WTC11 (cell line): ENCODE measurements around the gene GIPC2. TPM values are rescaled to one million over a fixed set of nuclear protein-coding genes. Genes with fewer than 3 reads are reported as not detected.
A peak's percentile ranks its signal among the peaks of the same experiment; 100 is the strongest.

Source experiments
- ATAC-seq: fragments of 200-7000 bp; cut with Tn5 transposase; 2 replicates; pipeline ENCODE4 v1.10.0; 2021; ENCODE audit warnings: mild to moderate bottlenecking, moderate library complexity
- CTCF ChIA-PET: fragments of 300-600 bp; sonication (Branson Sonifier 250); formaldehyde crosslinking; loops from one replicate; lab custom pipeline; 2021; ENCODE audit warnings: antibody characterized with exemption; lab: Charles Lee
- POLR2A ChIA-PET: fragments of 350-600 bp; sonication (Branson Sonifier 250); formaldehyde crosslinking; loops from one replicate; lab custom pipeline; 2021; ENCODE audit warnings: antibody characterized with exemption; lab: Charles Lee
- DNase-seq: peaks from one replicate; pipeline ENCODE4 v3.0.0; 2021; ENCODE audit warnings: low spot score
- H3K27ac Mint-ChIP-seq: 2 replicates; pipeline ENCODE4 v1.8.0; 2021; ENCODE audit warnings: mixed read lengths
- H3K27me3 Mint-ChIP-seq: 2 replicates; pipeline ENCODE4 v1.8.0; 2021; ENCODE audit warnings: low read depth, mild to moderate bottlenecking, moderate library complexity, mixed read lengths
- H3K36me3 Mint-ChIP-seq: 2 replicates; pipeline ENCODE4 v1.8.0; 2021; ENCODE audit warnings: mixed read lengths
- H3K4me1 Mint-ChIP-seq: 2 replicates; pipeline ENCODE4 v1.8.0; 2022; ENCODE audit warnings: mixed read lengths
- H3K4me3 Mint-ChIP-seq: 2 replicates; pipeline ENCODE4 v1.8.0; 2021; ENCODE audit warnings: mild to moderate bottlenecking, moderate library complexity, mixed read lengths
- H3K9me3 Mint-ChIP-seq: 2 replicates; pipeline ENCODE4 v1.8.0; 2021; ENCODE audit warnings: mixed read lengths
- ELF4 ChIP-seq: sonication (generic); formaldehyde crosslinking; IDR thresholded peaks from 2 replicates; pipeline ENCODE4 v1.8.1; 2022; ENCODE audit warnings: low read depth, mild to moderate bottlenecking, moderate library complexity, missing genetic modification reagents
- ERG ChIP-seq: fragments of 250-450 bp; sonication (Bioruptor Pico); IDR thresholded peaks from 2 replicates; pipeline ENCODE4 v1.8.0; 2021; ENCODE audit warnings: mild to moderate bottlenecking
- ETV6 ChIP-seq: sonication (generic); formaldehyde crosslinking; IDR thresholded peaks from 2 replicates; pipeline ENCODE4 v1.8.1; 2022; ENCODE audit warnings: mild to moderate bottlenecking, missing genetic modification reagents
- GABPB1 ChIP-seq: sonication (generic); formaldehyde crosslinking; IDR thresholded peaks from 2 replicates; pipeline ENCODE4 v1.8.1; 2023; ENCODE audit warnings: mild to moderate bottlenecking, missing genetic modification reagents
- JAZF1 ChIP-seq: fragments of 250-450 bp; sonication (Bioruptor Pico); IDR thresholded peaks from 2 replicates; pipeline ENCODE4 v1.9.0; 2021; ENCODE audit warnings: moderate library complexity, mild to moderate bottlenecking, inconsistent platforms
- NR2C2 ChIP-seq: sonication (generic); formaldehyde crosslinking; IDR thresholded peaks from 2 replicates; pipeline ENCODE4 v1.8.0; 2022; ENCODE audit warnings: mild to moderate bottlenecking, missing genetic modification reagents
- PRRX2 ChIP-seq: fragments of 250-450 bp; sonication (Bioruptor Pico); IDR thresholded peaks from 2 replicates; pipeline ENCODE4 v1.8.0; 2021; ENCODE audit warnings: mild to moderate bottlenecking
- RELA ChIP-seq: sonication (generic); formaldehyde crosslinking; IDR thresholded peaks from 2 replicates; pipeline ENCODE4 v1.8.1; 2022; ENCODE audit warnings: missing genetic modification reagents, mild to moderate bottlenecking, borderline replicate concordance
- SMAD3 ChIP-seq: sonication (generic); formaldehyde crosslinking; IDR thresholded peaks from 2 replicates; pipeline ENCODE4 v1.8.0; 2022; ENCODE audit warnings: missing genetic modification reagents, mild to moderate bottlenecking, borderline replicate concordance
- SP1 ChIP-seq: sonication (generic); formaldehyde crosslinking; conservative IDR thresholded peaks from 2 replicates; pipeline ENCODE4 v1.8.1; 2022; ENCODE audit warnings: missing genetic modification reagents
- TP53 ChIP-seq: sonication (generic); formaldehyde crosslinking; IDR thresholded peaks from 2 replicates; pipeline ENCODE4 v1.8.1; 2023; ENCODE audit warnings: mild to moderate bottlenecking, missing genetic modification reagents
- ZNF232 ChIP-seq: sonication (generic); formaldehyde crosslinking; IDR thresholded peaks from 2 replicates; pipeline ENCODE4 v1.8.0; 2022; ENCODE audit warnings: mild to moderate bottlenecking, missing genetic modification reagents
- ZNF317 ChIP-seq: sonication (generic); formaldehyde crosslinking; IDR thresholded peaks from 2 replicates; pipeline ENCODE4 v1.8.1; 2023; ENCODE audit warnings: low read depth, mild to moderate bottlenecking, moderate library complexity, missing genetic modification reagents, borderline replicate concordance
- ZNF423 ChIP-seq: fragments of 250-450 bp; sonication (Bioruptor Pico); IDR thresholded peaks from 2 replicates; pipeline ENCODE4 v2.1.2; 2022; ENCODE audit warnings: mild to moderate bottlenecking, moderate library complexity
- ZNF671 ChIP-seq: fragments of 250-450 bp; sonication (Bioruptor Pico); IDR thresholded peaks from 2 replicates; pipeline ENCODE4 v1.8.0; 2021; ENCODE audit warnings: mild to moderate bottlenecking
- ZSCAN18 ChIP-seq: fragments of 250-450 bp; sonication (Bioruptor Pico); IDR thresholded peaks from 2 replicates; pipeline ENCODE4 v2.1.2; 2022; ENCODE audit warnings: mild to moderate bottlenecking, moderate library complexity
- total RNA-seq: library from RNA; stranded (reverse); gene quantifications from 3 replicates; pipeline ENCODE4 v1.2.3, GENCODE V29; 2021
- TF ChIP-seq, protein P1 (sequence below): sonication (generic); formaldehyde crosslinking; IDR thresholded peaks from 2 replicates; pipeline ENCODE4 v1.8.0; 2022; ENCODE audit warnings: mild to moderate bottlenecking, missing genetic modification reagents
- TF ChIP-seq, protein P2 (sequence below): fragments of 250-450 bp; sonication (Bioruptor Pico); IDR thresholded peaks from 2 replicates; pipeline ENCODE4 v1.9.0; 2021; ENCODE audit warnings: moderate library complexity, mild to moderate bottlenecking, inconsistent platforms, borderline replicate concordance
- TF ChIP-seq, protein P3 (sequence below): sonication (generic); formaldehyde crosslinking; IDR thresholded peaks from 2 replicates; pipeline ENCODE4 v1.8.0; 2022; ENCODE audit warnings: mild to moderate bottlenecking, missing genetic modification reagents
- TF ChIP-seq, protein P4 (sequence below): sonication (generic); formaldehyde crosslinking; IDR thresholded peaks from 2 replicates; pipeline ENCODE4 v1.8.0; 2022; ENCODE audit warnings: missing genetic modification reagents

Gene GIPC2
- total RNA-seq, 1 experiment from 2014 or later, result 0.83 TPM

GRCh38 chr1:78003070-78003746, 42.6 kb upstream of the GIPC2 start:
- H3K36me3 Mint-ChIP-seq, result no peaks in the 10 kb centered on the region
- TF ChIP-seq GABPB1 (CRISPR knock-in tag), result no peak
- no peak for TF ChIP-seq SP1 (CRISPR knock-in tag)
- no peak for TF ChIP-seq PRRX2 (CRISPR knock-in tag)
- no peak for TF ChIP-seq ZNF671 (CRISPR knock-in tag)
- TF ChIP-seq ERG (CRISPR knock-in tag), result no peak
- TF ChIP-seq RELA (CRISPR knock-in tag), result no peak
- no peak for TF ChIP-seq ETV6 (CRISPR knock-in tag)
- TF ChIP-seq, protein P1, sequence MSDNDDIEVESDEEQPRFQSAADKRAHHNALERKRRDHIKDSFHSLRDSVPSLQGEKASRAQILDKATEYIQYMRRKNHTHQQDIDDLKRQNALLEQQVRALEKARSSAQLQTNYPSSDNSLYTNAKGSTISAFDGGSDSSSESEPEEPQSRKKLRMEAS, result no peak
- TF ChIP-seq ZNF423 (CRISPR knock-in tag), result no peak
- TF ChIP-seq ELF4 (CRISPR knock-in tag), result no peak
- TF ChIP-seq, protein P2, sequence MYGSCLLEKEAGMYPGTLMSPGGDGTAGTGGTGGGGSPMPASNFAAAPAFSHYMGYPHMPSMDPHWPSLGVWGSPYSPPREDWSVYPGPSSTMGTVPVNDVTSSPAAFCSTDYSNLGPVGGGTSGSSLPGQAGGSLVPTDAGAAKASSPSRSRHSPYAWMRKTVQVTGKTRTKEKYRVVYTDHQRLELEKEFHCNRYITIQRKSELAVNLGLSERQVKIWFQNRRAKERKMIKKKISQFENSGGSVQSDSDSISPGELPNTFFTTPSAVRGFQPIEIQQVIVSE (CRISPR knock-in tag), result no peak
- TF ChIP-seq SMAD3, result no peak
- TF ChIP-seq, protein P3, sequence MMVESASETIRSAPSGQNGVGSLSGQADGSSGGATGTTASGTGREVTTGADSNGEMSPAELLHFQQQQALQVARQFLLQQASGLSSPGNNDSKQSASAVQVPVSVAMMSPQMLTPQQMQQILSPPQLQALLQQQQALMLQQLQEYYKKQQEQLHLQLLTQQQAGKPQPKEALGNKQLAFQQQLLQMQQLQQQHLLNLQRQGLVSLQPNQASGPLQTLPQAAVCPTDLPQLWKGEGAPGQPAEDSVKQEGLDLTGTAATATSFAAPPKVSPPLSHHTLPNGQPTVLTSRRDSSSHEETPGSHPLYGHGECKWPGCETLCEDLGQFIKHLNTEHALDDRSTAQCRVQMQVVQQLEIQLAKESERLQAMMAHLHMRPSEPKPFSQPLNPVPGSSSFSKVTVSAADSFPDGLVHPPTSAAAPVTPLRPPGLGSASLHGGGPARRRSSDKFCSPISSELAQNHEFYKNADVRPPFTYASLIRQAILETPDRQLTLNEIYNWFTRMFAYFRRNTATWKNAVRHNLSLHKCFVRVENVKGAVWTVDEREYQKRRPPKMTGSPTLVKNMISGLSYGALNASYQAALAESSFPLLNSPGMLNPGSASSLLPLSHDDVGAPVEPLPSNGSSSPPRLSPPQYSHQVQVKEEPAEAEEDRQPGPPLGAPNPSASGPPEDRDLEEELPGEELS, result no peak
- no peak for TF ChIP-seq ZSCAN18 (CRISPR knock-in tag)
- no peak for TF ChIP-seq JAZF1 (CRISPR knock-in tag)
- no peak for TF ChIP-seq ZNF317 (CRISPR knock-in tag)
- TF ChIP-seq, protein P4, sequence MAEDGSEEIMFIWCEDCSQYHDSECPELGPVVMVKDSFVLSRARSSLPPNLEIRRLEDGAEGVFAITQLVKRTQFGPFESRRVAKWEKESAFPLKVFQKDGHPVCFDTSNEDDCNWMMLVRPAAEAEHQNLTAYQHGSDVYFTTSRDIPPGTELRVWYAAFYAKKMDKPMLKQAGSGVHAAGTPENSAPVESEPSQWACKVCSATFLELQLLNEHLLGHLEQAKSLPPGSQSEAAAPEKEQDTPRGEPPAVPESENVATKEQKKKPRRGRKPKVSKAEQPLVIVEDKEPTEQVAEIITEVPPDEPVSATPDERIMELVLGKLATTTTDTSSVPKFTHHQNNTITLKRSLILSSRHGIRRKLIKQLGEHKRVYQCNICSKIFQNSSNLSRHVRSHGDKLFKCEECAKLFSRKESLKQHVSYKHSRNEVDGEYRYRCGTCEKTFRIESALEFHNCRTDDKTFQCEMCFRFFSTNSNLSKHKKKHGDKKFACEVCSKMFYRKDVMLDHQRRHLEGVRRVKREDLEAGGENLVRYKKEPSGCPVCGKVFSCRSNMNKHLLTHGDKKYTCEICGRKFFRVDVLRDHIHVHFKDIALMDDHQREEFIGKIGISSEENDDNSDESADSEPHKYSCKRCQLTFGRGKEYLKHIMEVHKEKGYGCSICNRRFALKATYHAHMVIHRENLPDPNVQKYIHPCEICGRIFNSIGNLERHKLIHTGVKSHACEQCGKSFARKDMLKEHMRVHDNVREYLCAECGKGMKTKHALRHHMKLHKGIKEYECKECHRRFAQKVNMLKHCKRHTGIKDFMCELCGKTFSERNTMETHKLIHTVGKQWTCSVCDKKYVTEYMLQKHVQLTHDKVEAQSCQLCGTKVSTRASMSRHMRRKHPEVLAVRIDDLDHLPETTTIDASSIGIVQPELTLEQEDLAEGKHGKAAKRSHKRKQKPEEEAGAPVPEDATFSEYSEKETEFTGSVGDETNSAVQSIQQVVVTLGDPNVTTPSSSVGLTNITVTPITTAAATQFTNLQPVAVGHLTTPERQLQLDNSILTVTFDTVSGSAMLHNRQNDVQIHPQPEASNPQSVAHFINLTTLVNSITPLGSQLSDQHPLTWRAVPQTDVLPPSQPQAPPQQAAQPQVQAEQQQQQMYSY (CRISPR knock-in tag), result no peak
- TF ChIP-seq NR2C2 (CRISPR knock-in tag), result no peak
- TF ChIP-seq TP53 (CRISPR knock-in tag), result no peak
- no peak for TF ChIP-seq ZNF232 (CRISPR knock-in tag)
- H3K27ac Mint-ChIP-seq, result no peak overlapping the region; the same call in none of the 2 replicates
- H3K4me1 Mint-ChIP-seq, result peaks cover 40% of the 10 kb centered on the region
- DNase-seq, result no peak
- ATAC-seq, result no peak
- H3K9me3 Mint-ChIP-seq, result no peaks in the 10 kb centered on the region
- H3K4me3 Mint-ChIP-seq, result peak overlapping the region; percentile 30; the same call in 1 of the 2 replicates
- H3K27me3 Mint-ChIP-seq, result no peaks in the 10 kb centered on the region
- CTCF ChIA-PET, result no interaction called here
- POLR2A ChIA-PET, result interaction anchor here (1.7 kb wide), 1 partner anchor 24 kb away, joined by 15 read pairs; the partner anchor contains the start of gene FUBP1
